Retinal pigment epithelial cell (primary cell): ENCODE data around the gene PARD3.

Source experiments
- DNase-seq: peaks from one replicate; pipeline ENCODE4 v3.0.0-alpha.2; 2010; ENCODE audit warnings: low read depth
- H3K4me3 ChIP-seq: 2 replicates; pipeline ENCODE4 v1.5.1; 2011; ENCODE audit warnings: mild to moderate bottlenecking, low read length, control low read depth, moderate library complexity
- TF ChIP-seq, protein P1 (sequence below): conservative IDR thresholded peaks from 2 replicates; pipeline ENCODE4 v1.5.1; 2011; ENCODE audit warnings: low read depth, low read length, control low read depth, inconsistent platforms

PARD3 gene

GRCh38 chr10:34106356-34106885, 708.7 kb downstream of the PARD3 start:
- DNase-seq = no peak
- H3K4me3 ChIP-seq = no peak overlapping the region
- TF ChIP-seq, protein P1, sequence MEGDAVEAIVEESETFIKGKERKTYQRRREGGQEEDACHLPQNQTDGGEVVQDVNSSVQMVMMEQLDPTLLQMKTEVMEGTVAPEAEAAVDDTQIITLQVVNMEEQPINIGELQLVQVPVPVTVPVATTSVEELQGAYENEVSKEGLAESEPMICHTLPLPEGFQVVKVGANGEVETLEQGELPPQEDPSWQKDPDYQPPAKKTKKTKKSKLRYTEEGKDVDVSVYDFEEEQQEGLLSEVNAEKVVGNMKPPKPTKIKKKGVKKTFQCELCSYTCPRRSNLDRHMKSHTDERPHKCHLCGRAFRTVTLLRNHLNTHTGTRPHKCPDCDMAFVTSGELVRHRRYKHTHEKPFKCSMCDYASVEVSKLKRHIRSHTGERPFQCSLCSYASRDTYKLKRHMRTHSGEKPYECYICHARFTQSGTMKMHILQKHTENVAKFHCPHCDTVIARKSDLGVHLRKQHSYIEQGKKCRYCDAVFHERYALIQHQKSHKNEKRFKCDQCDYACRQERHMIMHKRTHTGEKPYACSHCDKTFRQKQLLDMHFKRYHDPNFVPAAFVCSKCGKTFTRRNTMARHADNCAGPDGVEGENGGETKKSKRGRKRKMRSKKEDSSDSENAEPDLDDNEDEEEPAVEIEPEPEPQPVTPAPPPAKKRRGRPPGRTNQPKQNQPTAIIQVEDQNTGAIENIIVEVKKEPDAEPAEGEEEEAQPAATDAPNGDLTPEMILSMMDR = no peak

DNA sequence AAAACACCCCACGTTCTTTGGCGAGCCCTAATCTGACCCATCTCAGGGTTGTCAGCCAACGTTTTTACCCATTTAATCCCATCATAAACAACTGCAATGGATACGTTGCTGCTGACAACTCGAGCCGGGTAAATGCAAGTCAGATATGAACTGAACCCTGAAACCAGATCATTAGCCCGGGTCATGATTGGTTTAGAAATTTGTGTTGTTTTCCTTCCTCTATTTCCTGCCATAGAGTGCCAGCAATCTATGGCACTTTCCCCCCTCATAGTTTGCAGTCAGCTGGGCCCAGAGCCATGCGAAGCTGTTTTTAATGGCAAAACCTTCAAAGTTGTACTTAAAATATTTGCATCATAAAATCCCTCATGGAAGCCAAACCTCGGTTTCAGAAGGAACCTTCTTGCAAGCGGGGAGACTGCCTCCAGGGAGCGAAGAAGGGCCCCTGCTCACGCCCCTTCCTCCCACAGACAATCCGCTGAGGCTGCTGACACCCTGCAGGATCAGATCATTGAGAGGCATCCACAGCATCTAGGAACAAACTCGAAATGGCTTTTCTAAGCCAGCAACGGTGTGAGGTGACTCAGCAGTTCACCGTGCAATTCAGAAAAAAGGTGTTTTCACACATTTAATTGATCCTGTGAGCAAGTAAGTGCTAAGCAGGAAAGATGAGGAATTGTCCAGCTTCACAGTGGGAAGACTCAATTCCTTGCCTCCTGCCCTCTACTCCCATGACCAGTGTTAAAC, 710.1 kb downstream of the PARD3 start:
- DNase-seq = no peak
- TF ChIP-seq, protein P1 = no peak
- H3K4me3 ChIP-seq = no peak overlapping the region

DNA sequence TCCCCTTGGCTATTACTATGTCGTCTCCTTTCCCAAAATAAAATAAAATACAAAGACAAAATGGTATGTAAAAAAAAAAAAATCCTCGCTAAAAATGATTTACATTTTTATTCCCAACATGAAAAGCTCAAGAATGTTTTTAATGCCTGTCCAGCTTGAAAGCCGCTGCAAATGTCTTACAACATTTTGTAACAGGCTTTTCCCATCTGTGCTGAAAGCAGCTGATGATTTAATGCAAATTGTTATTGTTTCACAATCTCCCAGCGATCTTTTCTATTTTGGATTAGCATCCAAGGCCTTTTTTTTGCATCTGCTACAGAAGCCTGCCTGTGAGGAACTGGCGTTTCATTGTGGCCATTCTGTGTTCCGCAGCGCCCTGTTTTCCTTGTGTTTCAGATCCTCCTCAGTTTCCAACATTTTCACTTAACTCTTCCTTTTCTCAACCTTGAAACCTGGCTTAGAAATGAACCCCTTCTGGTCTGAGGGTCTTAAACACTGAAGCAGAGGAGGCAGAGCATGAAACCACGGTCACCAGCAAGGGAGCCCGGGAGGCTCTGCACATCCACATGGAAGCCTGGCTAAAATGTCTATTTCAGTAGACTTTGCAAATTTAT, 712.1 kb downstream of the PARD3 start:
- DNase-seq = no peak
- TF ChIP-seq, protein P1 = no peak
- H3K4me3 ChIP-seq = no peak overlapping the region

DNA sequence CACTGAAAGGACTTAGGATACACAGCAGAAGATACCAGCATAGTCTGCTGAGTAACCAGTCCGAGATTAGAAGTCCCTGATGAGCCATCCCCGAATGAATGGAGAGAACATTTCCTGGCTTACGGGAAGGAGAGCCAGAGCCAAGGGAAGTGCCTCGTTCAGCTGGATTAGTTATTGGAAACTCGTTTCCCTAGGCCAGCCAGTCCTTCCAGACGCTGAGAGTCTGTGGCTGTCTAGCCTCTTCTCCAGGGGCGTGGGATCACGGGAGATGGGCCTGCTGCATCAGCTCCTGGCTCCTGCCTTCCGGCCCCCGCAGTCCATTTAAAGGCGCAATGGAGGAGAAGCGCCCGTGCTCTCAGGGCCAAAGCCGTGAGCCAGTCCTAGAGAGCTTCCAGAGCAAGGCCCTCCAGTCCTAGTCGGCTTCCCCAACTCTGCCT, 712.8 kb downstream of the PARD3 start:
- H3K4me3 ChIP-seq = no peak overlapping the region
- TF ChIP-seq, protein P1 = no peak
- no peak for DNase-seq

GRCh38 chr10:34101001-34101400, 714.1 kb downstream of the PARD3 start:
- no peak for DNase-seq
- H3K4me3 ChIP-seq = no peak overlapping the region
- TF ChIP-seq, protein P1 = no peak

- H3K4me3 ChIP-seq = no peak overlapping the region
- TF ChIP-seq, protein P1 = no peak
- DNase-seq = no peak
Observed at GRCh38 chr10:34098821-34099567, 716.1 kb downstream of the PARD3 start.
